Thyroid gland (tissue), 4 donors: ENCODE results near the gene SMIM35. TPM values are rescaled to one million over a fixed set of nuclear protein-coding genes. Genes with fewer than 3 reads are reported as not detected.
A peak's percentile ranks its signal among the peaks of the same experiment; 100 is the strongest.

Experiments used
- DNase-seq, 2 donors: peaks; one replicate each; pipeline ENCODE4 v3.0.0-alpha.2; 2019
- H3K27ac ChIP-seq, 3 donors: fragments of 200-600 bp; sonication (generic); 1 replicate in 2 of 3; 2 replicates in 1 of 3; pipeline ENCODE4 v1.5.1; 2016 to 2019; ENCODE audit warnings: mild to moderate bottlenecking in 1 of 3, moderate library complexity in 1 of 3
- H3K27me3 ChIP-seq: fragments of 200-600 bp; sonication (generic); one replicate; pipeline ENCODE4 v1.5.1; 2019
- H3K36me3 ChIP-seq, 2 donors: fragments of 200-600 bp; sonication (generic); one replicate each; pipeline ENCODE4 v1.5.1; 2016 to 2019
- H3K4me1 ChIP-seq, 2 donors: fragments of 200-600 bp; sonication (generic); one replicate each; pipeline ENCODE4 v1.5.1; 2017 to 2019
- H3K4me3 ChIP-seq, 3 donors: fragments of 200-600 bp; sonication (generic); replicated peaks in 1 of 3; 1 replicate in 2 of 3; 2 replicates in 1 of 3; pipeline ENCODE4 v1.5.1; 2016; ENCODE audit warnings: mild to moderate bottlenecking in 1 of 3
- H3K9me3 ChIP-seq: fragments of 200-600 bp; sonication (generic); one replicate; pipeline ENCODE4 v1.5.1; 2017
- CTCF ChIP-seq, 6 experiments: fragments of 200-600 bp in 3 of 6; fragments of 450-650 bp in 3 of 6; sonication (generic) in 3 of 6; IDR thresholded peaks; one replicate each; pipeline ENCODE4 v1.5.1; 2016 to 2019; ENCODE audit warnings: antibody characterized with exemption in 6 of 6, mild to moderate bottlenecking in 2 of 6, inconsistent platforms in 1 of 6, moderate library complexity in 1 of 6
- POLR2A ChIP-seq, 2 donors: fragments of 450-650 bp; IDR thresholded peaks; one replicate each; pipeline ENCODE4 v1.6.1; 2017; ENCODE audit warnings: antibody characterized with exemption in 2 of 2, mild to moderate bottlenecking in 2 of 2, moderate library complexity in 1 of 2
- WGBS, 2 donors: methylation state at CpG; one replicate each; pipeline ENCODE4 v1.1.5; 2017; 5-methylcytosine and 5-hydroxymethylcytosine counted together
- intact Hi-C: fragments of 100-400 bp; cut with DNase I; formaldehyde crosslinking; loops from one replicate; pipeline ENCODE4 v1.15.1; 2023
- total RNA-seq, 4 donors: library from RNA; depleted of rRNA; stranded (reverse); fragments of >200 nt; gene quantifications; one replicate each; pipeline ENCODE4 v1.2.3, GENCODE V29; 2016

The SMIM35 gene
- total RNA-seq, 4 donors from 2014 or later = not detected

- no peak for DNase-seq
- Histone ChIP-seq H3K27me3 (no peaks in the 10 kb centered on the region), H3K4me3 (no peak overlapping the region), H3K9me3 (no peaks in the 10 kb centered on the region), H3K36me3 (no peaks in the 10 kb centered on the region), H3K4me1 (peaks cover 16 to 38% of the 10 kb centered on the region in 2 donors), H3K27ac (no peak overlapping the region)
- 86 to 100% methylated on average over 4 to 5 of the region's 5 CpGs for WGBS, 2 donors
- intact Hi-C loops = no loop called here
- TF ChIP-seq CTCF (IDR thresholded peaks at IDR 0.05) (no peak), POLR2A (IDR thresholded peaks at IDR 0.05) (no peak)
These were observed 6.5 kb downstream of the SMIM35 start for GRCh38 chr11:118080296-118080695.

GRCh38 chr11:118079491-118079890 lies 7.3 kb downstream of the SMIM35 start:
- intact Hi-C loops = no loop called here
- no peak overlapping the region for H3K27ac ChIP-seq
- WGBS, 2 donors = 87 to 100% methylated on average over 2 to 9 of the region's 10 CpGs

GRCh38 chr11:118078911-118079411 lies 7.8 kb downstream of the SMIM35 start:
- TF ChIP-seq POLR2A (IDR thresholded peaks at IDR 0.05) (no peak), CTCF (IDR thresholded peaks at IDR 0.05) (no peak)
- Histone ChIP-seq H3K4me1 (peaks cover 11 to 29% of the 10 kb centered on the region in 2 donors), H3K4me3 (no peak overlapping the region), H3K36me3 (no peaks in the 10 kb centered on the region), H3K9me3 (no peaks in the 10 kb centered on the region), H3K27me3 (no peaks in the 10 kb centered on the region), H3K27ac (no peak overlapping the region)
- DNase-seq = no peak
- 82 to 87% methylated on average over 5 of the region's 5 CpGs for WGBS, 2 donors
- intact Hi-C loops = no loop called here

More at GRCh38 chr11:118079491-118079890, 7.3 kb downstream of the SMIM35 start:
- H3K36me3 ChIP-seq = no peaks in the 10 kb centered on the region
- H3K9me3 ChIP-seq = no peaks in the 10 kb centered on the region
- H3K27me3 ChIP-seq = no peaks in the 10 kb centered on the region
- peaks cover 16 to 34% of the 10 kb centered on the region in 2 donors for H3K4me1 ChIP-seq
- no peak for DNase-seq
- no peak for TF ChIP-seq POLR2A (IDR thresholded peaks at IDR 0.05)
- no peak for TF ChIP-seq CTCF (IDR thresholded peaks at IDR 0.05)
- H3K4me3 ChIP-seq = no peak overlapping the region

- TF ChIP-seq POLR2A (IDR thresholded peaks at IDR 0.05) (no peak), CTCF (IDR thresholded peaks at IDR 0.05) (no peak)
- Histone ChIP-seq H3K36me3 (no peaks in the 10 kb centered on the region), H3K27ac (peak within 1 kb of the TSS in 1 of 3 donors; percentile 60), H3K27me3 (no peaks in the 10 kb centered on the region), H3K4me3 (no peak within 1 kb of the TSS), H3K9me3 (no peaks in the 10 kb centered on the region), H3K4me1 (peaks cover 6 to 17% of the 10 kb centered on the region in 2 donors)
- 62 to 63% methylated on average over 7 of the region's 7 CpGs for WGBS, 2 donors
- DNase-seq = peak; percentile 87 to 91
- intact Hi-C loops = no loop called here
These were observed 9.9 kb downstream of the SMIM35 start, which contains the start of gene TMPRSS4 for GRCh38 chr11:118076754-118077281. Gene TMPRSS4, plus strand, starts transcription at chr11:118077078. Its CDS starts 225 bp downstream, at chr11:118077303.

GRCh38 chr11:118074785-118075184 lies 12.0 kb downstream of the SMIM35 start:
- Histone ChIP-seq H3K4me3 (no peak overlapping the region), H3K36me3 (no peaks in the 10 kb centered on the region), H3K4me1 (peaks cover 6 to 17% of the 10 kb centered on the region in 2 donors), H3K27ac (peak overlapping the region in 1 of 3 donors; percentile 17), H3K9me3 (no peaks in the 10 kb centered on the region), H3K27me3 (no peaks in the 10 kb centered on the region)
- DNase-seq = peak in 1 of 2 donors; percentile 38
- intact Hi-C loops = no loop called here
- WGBS, 2 donors = 50 to 74% methylated on average over 1 to 2 of the region's 2 CpGs
- no peak for TF ChIP-seq CTCF (IDR thresholded peaks at IDR 0.05)
- TF ChIP-seq POLR2A (IDR thresholded peaks at IDR 0.05) = no peak
